GM19023 (cell line): Measurements from ENCODE around the gene APBB2.

Source experiments
- ATAC-seq: cut with Tn5 transposase; IDR thresholded peaks from one replicate; pipeline ENCODE4 v1.9.1; 2021; ENCODE audit warnings: mild to moderate bottlenecking, moderate library complexity; ENCODE audit not compliant: unreplicated experiment

Gene APBB2

GRCh38 chr4:41196633-41197332, 17.6 kb downstream of the APBB2 start:
- ATAC-seq, result no peak

- ATAC-seq, result no peak
Observed at GRCh38 chr4:41192136-41192535, 22.2 kb downstream of the APBB2 start.

GRCh38 chr4:41189666-41190065, 24.7 kb downstream of the APBB2 start:
- no peak for ATAC-seq

- no peak for ATAC-seq
Observed at GRCh38 chr4:41189076-41189475, 25.3 kb downstream of the APBB2 start.

- no peak for ATAC-seq
Observed at GRCh38 chr4:41185614-41186592, 28.4 kb downstream of the APBB2 start.

- ATAC-seq, result no peak
Observed at GRCh38 chr4:41184009-41184408, 30.3 kb downstream of the APBB2 start.

- no peak for ATAC-seq
Observed at GRCh38 chr4:41183021-41183553, 31.3 kb downstream of the APBB2 start.

GRCh38 chr4:41181037-41181436, 33.3 kb downstream of the APBB2 start:
- no peak for ATAC-seq

- ATAC-seq, result no peak
Observed at GRCh38 chr4:41179498-41180195, 34.7 kb downstream of the APBB2 start.

- no peak for ATAC-seq
Observed at GRCh38 chr4:41178372-41179370, 35.7 kb downstream of the APBB2 start.

GRCh38 chr4:41177016-41177415, 37.3 kb downstream of the APBB2 start:
- no peak for ATAC-seq

- ATAC-seq, result no peak
Observed at GRCh38 chr4:41176340-41176739, 38.0 kb downstream of the APBB2 start.

- no peak for ATAC-seq
Observed at GRCh38 chr4:41175794-41176193, 38.5 kb downstream of the APBB2 start.

- no peak for ATAC-seq
Observed at GRCh38 chr4:41174444-41174843, 39.9 kb downstream of the APBB2 start.

- ATAC-seq, result no peak
Observed at GRCh38 chr4:41172786-41173185, 41.6 kb downstream of the APBB2 start.

GRCh38 chr4:41169256-41169800, 45.0 kb downstream of the APBB2 start:
- no peak for ATAC-seq

- no peak for ATAC-seq
Observed at GRCh38 chr4:41167191-41167590, 47.2 kb downstream of the APBB2 start.

- no peak for ATAC-seq
Observed at GRCh38 chr4:41164405-41164804, 49.9 kb downstream of the APBB2 start.

GRCh38 chr4:41161355-41161754, 53.0 kb downstream of the APBB2 start:
- no peak for ATAC-seq

GRCh38 chr4:41160856-41161255, 53.5 kb downstream of the APBB2 start:
- ATAC-seq, result no peak
